ENCODE measurements around the gene KPNA3. TPM values are rescaled to one million over a fixed set of nuclear protein-coding genes. Genes with fewer than 3 reads are reported as not detected.
"Not testable (repeated sequence)": the region's sequence is repeated elsewhere in the genome, so short reads cannot be mapped to it uniquely, and the experiment has no call there.

The KPNA3 gene
- total RNA-seq, 1 experiment from 2014 or later = 54.3 TPM

GRCh38 chr13:49816047-49816446, 23.6 kb upstream of the KPNA3 start:
- not testable (repeated sequence) for H3K27ac ChIP-seq; H3K4me3 ChIP-seq; H3K36me3 ChIP-seq; DNase-seq; H3K9me3 ChIP-seq (replicated peaks); H3K27me3 ChIP-seq
- H3K4me1 ChIP-seq = peaks cover 16% of the 10 kb centered on the region

- no peaks in the 10 kb centered on the region for H3K27me3 ChIP-seq
- H3K36me3 ChIP-seq = no peaks in the 10 kb centered on the region
- H3K4me1 ChIP-seq = peaks cover 16% of the 10 kb centered on the region
- H3K4me3 ChIP-seq = no peak overlapping the region
- H3K9me3 ChIP-seq (replicated peaks) = no peaks in the 10 kb centered on the region
- no peak overlapping the region for H3K27ac ChIP-seq
- DNase-seq = no peak
Measured at GRCh38 chr13:49814551-49815270, 22.2 kb upstream of the KPNA3 start.

GRCh38 chr13:49812812-49813211, 20.3 kb upstream of the KPNA3 start:
- Histone ChIP-seq H3K27me3 (no peaks in the 10 kb centered on the region), H3K4me3 (no peak overlapping the region), H3K9me3 (replicated peaks) (no peaks in the 10 kb centered on the region), H3K36me3 (no peaks in the 10 kb centered on the region), H3K27ac (peak overlapping the region; percentile 7; the same call in 1 of the 2 replicates), H3K4me1 (peaks cover 16% of the 10 kb centered on the region)
- peak; percentile 67 to 86 for DNase-seq

GRCh38 chr13:49811527-49811908, 19.0 kb upstream of the KPNA3 start:
- no peak overlapping the region for H3K4me3 ChIP-seq
- H3K27me3 ChIP-seq = no peaks in the 10 kb centered on the region
- no peak for DNase-seq
- H3K27ac ChIP-seq = no peak overlapping the region
- H3K4me1 ChIP-seq = peaks cover 16% of the 10 kb centered on the region
- H3K36me3 ChIP-seq = no peaks in the 10 kb centered on the region
- H3K9me3 ChIP-seq (replicated peaks) = no peaks in the 10 kb centered on the region

- Histone ChIP-seq H3K27me3 (no peaks in the 10 kb centered on the region), H3K27ac (no peak overlapping the region), H3K4me3 (no peak overlapping the region), H3K9me3 (replicated peaks) (no peaks in the 10 kb centered on the region), H3K4me1 (peaks cover 16% of the 10 kb centered on the region), H3K36me3 (no peaks in the 10 kb centered on the region)
- no peak for DNase-seq
Measured at GRCh38 chr13:49810567-49811526, 18.4 kb upstream of the KPNA3 start.

- no peaks in the 10 kb centered on the region for H3K36me3 ChIP-seq
- no peaks in the 10 kb centered on the region for H3K27me3 ChIP-seq
- H3K27ac ChIP-seq = no peak overlapping the region
- H3K4me1 ChIP-seq = peaks cover 5% of the 10 kb centered on the region
- H3K9me3 ChIP-seq (replicated peaks) = no peaks in the 10 kb centered on the region
- H3K4me3 ChIP-seq = no peak overlapping the region
- DNase-seq = no peak
Measured at GRCh38 chr13:49807681-49808080, 15.2 kb upstream of the KPNA3 start.

- no peak for DNase-seq
- no peak overlapping the region for H3K27ac ChIP-seq
- no peak overlapping the region for H3K4me3 ChIP-seq
- H3K27me3 ChIP-seq = no peaks in the 10 kb centered on the region
- H3K36me3 ChIP-seq = no peaks in the 10 kb centered on the region
- no peaks in the 10 kb centered on the region for H3K4me1 ChIP-seq
- no peaks in the 10 kb centered on the region for H3K9me3 ChIP-seq (replicated peaks)
Measured at GRCh38 chr13:49806126-49806536, 13.6 kb upstream of the KPNA3 start.

- H3K27me3 ChIP-seq; H3K4me3 ChIP-seq; DNase-seq; H3K36me3 ChIP-seq; H3K9me3 ChIP-seq (replicated peaks); H3K4me1 ChIP-seq; H3K27ac ChIP-seq: not testable (repeated sequence)
Measured at GRCh38 chr13:49803047-49803446, 10.6 kb upstream of the KPNA3 start.

- H3K4me3 ChIP-seq = no peak overlapping the region
- no peak overlapping the region for H3K27ac ChIP-seq
- H3K27me3 ChIP-seq = no peaks in the 10 kb centered on the region
- H3K4me1 ChIP-seq = no peaks in the 10 kb centered on the region
- no peaks in the 10 kb centered on the region for H3K36me3 ChIP-seq
- H3K9me3 ChIP-seq (replicated peaks) = no peaks in the 10 kb centered on the region
- no peak for DNase-seq
Measured at GRCh38 chr13:49802426-49802825, 9.9 kb upstream of the KPNA3 start.

- peak overlapping the region; percentile 87 for H3K4me3 ChIP-seq
- no peaks in the 10 kb centered on the region for H3K4me1 ChIP-seq
- no peaks in the 10 kb centered on the region for H3K27me3 ChIP-seq
- peak overlapping the region; percentile 98; the same call in 1 of the 2 replicates for H3K27ac ChIP-seq
- peak; percentile 46 to 55 for DNase-seq
- no peaks in the 10 kb centered on the region for H3K36me3 ChIP-seq
- H3K9me3 ChIP-seq (replicated peaks) = no peaks in the 10 kb centered on the region
Measured at GRCh38 chr13:49791711-49792549, 552 bp downstream of the KPNA3 start.

- H3K4me1 ChIP-seq = no peaks in the 10 kb centered on the region
- H3K4me3 ChIP-seq = peak overlapping the region; percentile 87
- H3K27ac ChIP-seq = peak overlapping the region; percentile 98; the same call in 1 of the 2 replicates
- no peaks in the 10 kb centered on the region for H3K27me3 ChIP-seq
- H3K9me3 ChIP-seq (replicated peaks) = no peaks in the 10 kb centered on the region
- DNase-seq = peak in 1 of 2 experiments; percentile 36
- H3K36me3 ChIP-seq = no peaks in the 10 kb centered on the region
Measured at GRCh38 chr13:49791315-49791710, 1.2 kb downstream of the KPNA3 start.

- Histone ChIP-seq H3K9me3 (replicated peaks) (no peaks in the 10 kb centered on the region), H3K36me3 (no peaks in the 10 kb centered on the region), H3K4me1 (no peaks in the 10 kb centered on the region), H3K4me3 (no peak overlapping the region), H3K27ac (no peak overlapping the region), H3K27me3 (no peaks in the 10 kb centered on the region)
- DNase-seq = no peak
Measured at GRCh38 chr13:49789968-49790367, 2.5 kb downstream of the KPNA3 start.

- no peak overlapping the region for H3K27ac ChIP-seq
- no peak for DNase-seq
- no peaks in the 10 kb centered on the region for H3K4me1 ChIP-seq
- H3K9me3 ChIP-seq (replicated peaks) = no peaks in the 10 kb centered on the region
- no peaks in the 10 kb centered on the region for H3K36me3 ChIP-seq
- H3K4me3 ChIP-seq = no peak overlapping the region
- H3K27me3 ChIP-seq = no peaks in the 10 kb centered on the region
Measured at GRCh38 chr13:49786401-49787008, 6.0 kb downstream of the KPNA3 start.

- Histone ChIP-seq H3K36me3 (no peaks in the 10 kb centered on the region), H3K4me3 (no peak overlapping the region), H3K4me1 (no peaks in the 10 kb centered on the region), H3K27me3 (no peaks in the 10 kb centered on the region), H3K27ac (no peak overlapping the region), H3K9me3 (replicated peaks) (no peaks in the 10 kb centered on the region)
- DNase-seq = no peak
Measured at GRCh38 chr13:49784886-49785570, 7.5 kb downstream of the KPNA3 start.

Data from SJCRH30 (cell line).